Kidney capillary endothelial cell (primary cell): Measurements from ENCODE around the gene KLHL29.

ENCODE experiments used
- DNase-seq: peaks from one replicate; pipeline ENCODE4 v3.0.0-alpha.2; 2018; ENCODE audit warnings: low spot score

The KLHL29 gene

GRCh38 chr2:23696752-23697045 is 311.7 kb downstream of the KLHL29 start:
- no peak for DNase-seq

- no peak for DNase-seq
Observed at GRCh38 chr2:23697256-23698075, 312.5 kb downstream of the KLHL29 start.

GRCh38 chr2:23698116-23698693 is 313.2 kb downstream of the KLHL29 start:
- DNase-seq = no peak

- peak; percentile 33 for DNase-seq
Observed at GRCh38 chr2:23698721-23699579, 314.0 kb downstream of the KLHL29 start.

- no peak for DNase-seq
Observed at GRCh38 chr2:23699580-23699925, 314.6 kb downstream of the KLHL29 start.

- DNase-seq = no peak
Observed at GRCh38 chr2:23700627-23701026, 315.6 kb downstream of the KLHL29 start.

GRCh38 chr2:23703037-23703582 is 318.1 kb downstream of the KLHL29 start:
- DNase-seq = no peak

GRCh38 chr2:23703583-23704385 is 318.8 kb downstream of the KLHL29 start:
- no peak for DNase-seq

- DNase-seq = no peak
Observed at GRCh38 chr2:23705771-23706612, 321.0 kb downstream of the KLHL29 start.

- DNase-seq = no peak
Observed at GRCh38 chr2:23706613-23707078, 321.7 kb downstream of the KLHL29 start.

- DNase-seq = no peak
Observed at GRCh38 chr2:23707096-23707495, 322.1 kb downstream of the KLHL29 start.

GRCh38 chr2:23708771-23709170 is 323.8 kb downstream of the KLHL29 start:
- no peak for DNase-seq

- no peak for DNase-seq
Observed at GRCh38 chr2:23709311-23709710, 324.3 kb downstream of the KLHL29 start.

- no peak for DNase-seq
Observed at GRCh38 chr2:23711979-23712755, 327.2 kb downstream of the KLHL29 start.

GRCh38 chr2:23712756-23713151 is 327.8 kb downstream of the KLHL29 start:
- DNase-seq = no peak

GRCh38 chr2:23713351-23713750 is 328.4 kb downstream of the KLHL29 start:
- DNase-seq = no peak

GRCh38 chr2:23718931-23719700 is 334.1 kb downstream of the KLHL29 start:
- no peak for DNase-seq

GRCh38 chr2:23719716-23720115 is 334.7 kb downstream of the KLHL29 start:
- DNase-seq = no peak

- no peak for DNase-seq
Observed at GRCh38 chr2:23720705-23721453, 335.9 kb downstream of the KLHL29 start.
